HG03025 (cell line): ENCODE data around the gene NAPSA.

ENCODE experiments used
- ATAC-seq: cut with Tn5 transposase; IDR thresholded peaks from one replicate; pipeline ENCODE4 v1.9.1; 2021; ENCODE audit warnings: mild to moderate bottlenecking, moderate library complexity; ENCODE audit not compliant: unreplicated experiment, low FRiP score

NAPSA gene

GRCh38 chr19:50320051-50320450 lies 45.4 kb downstream of the NAPSA start:
- no peak for ATAC-seq

GRCh38 chr19:50319156-50319555 lies 46.3 kb downstream of the NAPSA start:
- ATAC-seq, result no peak

- no peak for ATAC-seq
These were observed 47.0 kb downstream of the NAPSA start for GRCh38 chr19:50318438-50318837.

- ATAC-seq, result no peak
These were observed 48.3 kb downstream of the NAPSA start for GRCh38 chr19:50317115-50317514.

GRCh38 chr19:50315773-50316448 lies 49.5 kb downstream of the NAPSA start:
- no peak for ATAC-seq

- no peak for ATAC-seq
These were observed 50.4 kb downstream of the NAPSA start for GRCh38 chr19:50314724-50315708.

- ATAC-seq, result no peak
These were observed 51.5 kb downstream of the NAPSA start for GRCh38 chr19:50313812-50314536.

GRCh38 chr19:50312967-50313811 lies 52.2 kb downstream of the NAPSA start:
- no peak for ATAC-seq

GRCh38 chr19:50311723-50312635 lies 53.5 kb downstream of the NAPSA start:
- no peak for ATAC-seq

- ATAC-seq, result no peak
These were observed 54.5 kb downstream of the NAPSA start for GRCh38 chr19:50310759-50311465.

GRCh38 chr19:50309396-50310125 lies 55.9 kb downstream of the NAPSA start:
- ATAC-seq, result no peak

GRCh38 chr19:50308991-50309390 lies 56.4 kb downstream of the NAPSA start:
- no peak for ATAC-seq
